HCT116 (cell line): Measurements from ENCODE around the gene SLFN14. TPM values are rescaled to one million over a fixed set of nuclear protein-coding genes. Genes with fewer than 3 reads are reported as not detected.

ENCODE experiments used
- ATAC-seq: fragments of 200-7000 bp; cut with Tn5 transposase; 2 replicates; pipeline ENCODE4 v1.9.1; 2020; ENCODE audit warnings: mild to moderate bottlenecking, moderate library complexity
- Bru-seq: library from RNA; stranded (reverse); fragments of 400-500 nt; gene quantifications from one replicate; lab custom pipeline; 2021; lab: Mats Ljungman, UMichigan
- BruChase-seq, 2 experiments: library from RNA; stranded (reverse); fragments of 400-500 nt; gene quantifications; one replicate each; lab custom pipeline; 2021; lab: Mats Ljungman, UMichigan
- BruUV-seq: library from RNA; stranded (reverse); fragments of 400-500 nt; replicated peaks from 2 replicates; lab custom pipeline; 2021; lab: Mats Ljungman, UMichigan
- CTCF ChIA-PET: fragments of 300-600 bp; sonication (Branson Sonifier 250); formaldehyde crosslinking; loops from one replicate; lab custom pipeline; 2021; ENCODE audit warnings: antibody characterized with exemption; lab: Charles Lee
- POLR2A ChIA-PET: fragments of 300-600, 350-600 bp; sonication (Branson Sonifier 250); formaldehyde crosslinking; loops from one replicate; lab custom pipeline; 2021; ENCODE audit warnings: antibody characterized with exemption; lab: Charles Lee
- RAD21 ChIA-PET, 2 experiments: fragments of 300-600 bp; sonication (Branson Sonifier 250); formaldehyde crosslinking; loops; one replicate each; lab custom pipeline; 2023; ENCODE audit warnings: low total read pairs in 2 of 2; ENCODE audit not compliant: uncharacterized antibody in 2 of 2, unreplicated experiment in 2 of 2, low non-redundant PET in 1 of 2; lab: Charles Lee
- DNase-seq: peaks from one replicate; pipeline ENCODE4 v3.0.0-alpha.2; 2010; ENCODE audit warnings: low read depth, low spot score
- H2AFZ ChIP-seq: fragments of 200-600 bp; shearing (Covaris generic), sonication (generic); 2 replicates; pipeline ENCODE4 v1.6.1; 2017; ENCODE audit warnings: low read depth, mixed run types, mixed read lengths, antibody characterized with exemption, low read length; ENCODE audit not compliant: poor library complexity, severe bottlenecking
- H3K27ac ChIP-seq: 2 replicates; pipeline ENCODE4 v1.5.1; 2012; ENCODE audit warnings: low read depth, low read length
- H3K27me3 ChIP-seq: fragments of 200-600 bp; sonication (generic); 2 replicates; pipeline ENCODE4 v1.6.1; 2016; ENCODE audit warnings: mixed run types, low read length, mixed read lengths; ENCODE audit not compliant: insufficient read depth
- H3K36me3 ChIP-seq, 2 experiments: fragments of 200-500 bp in 1 of 2; fragments of 200-600 bp in 1 of 2; sonication (Bioruptor generic) in 1 of 2; sonication (generic) in 1 of 2; 2 replicates each; pipeline versions ENCODE4 v1.5.1 to v1.6.1; 2014 to 2016; ENCODE audit warnings: low read length in 2 of 2, inconsistent platforms in 1 of 2, mixed read lengths in 1 of 2, mixed run types in 1 of 2; ENCODE audit not compliant: insufficient read depth in 2 of 2, control insufficient read depth in 1 of 2
- H3K4me1 ChIP-seq, 2 experiments: fragments of 200-600 bp in 1 of 2; sonication (generic) in 1 of 2; 2 replicates each; pipeline versions ENCODE4 v1.5.1 to v1.6.1; 2012 to 2017; ENCODE audit warnings: low read length in 2 of 2, inconsistent platforms in 1 of 2, mild to moderate bottlenecking in 1 of 2, mixed read lengths in 1 of 2, mixed run types in 1 of 2, moderate library complexity in 1 of 2; ENCODE audit not compliant: insufficient read depth in 2 of 2, control insufficient read depth in 1 of 2
- H3K4me2 ChIP-seq: fragments of 200-600 bp; sonication (generic); 2 replicates; pipeline ENCODE4 v1.6.1; 2017; ENCODE audit warnings: mixed run types, low read length, mixed read lengths
- H3K4me3 ChIP-seq, 2 experiments: fragments of 200-600 bp in 1 of 2; sonication (generic) in 1 of 2; replicated peaks in 1 of 2; 2 replicates each; pipeline ENCODE4 v1.5.1; 2011 to 2016; ENCODE audit warnings: low read length in 2 of 2, control low read depth in 1 of 2, low read depth in 1 of 2, mild to moderate bottlenecking in 1 of 2, mixed read lengths in 1 of 2, mixed run types in 1 of 2
- H3K79me2 ChIP-seq: fragments of 200-600 bp; sonication (generic); 2 replicates; pipeline ENCODE4 v1.6.1; 2017; ENCODE audit warnings: mild to moderate bottlenecking, mixed run types, low read length, moderate library complexity, mixed read lengths; ENCODE audit not compliant: insufficient read depth
- H3K9ac ChIP-seq: fragments of 200-600 bp; sonication (generic); 2 replicates; pipeline ENCODE4 v1.6.1; 2016; ENCODE audit warnings: low read length, mixed read lengths
- H3K9me2 ChIP-seq: fragments of 200-600 bp; sonication (generic), shearing (Covaris generic); 2 replicates; pipeline ENCODE4 v1.6.1; 2017; ENCODE audit warnings: mixed run types, mild to moderate bottlenecking, moderate library complexity; ENCODE audit not compliant: insufficient read depth
- H3K9me3 ChIP-seq, 2 experiments: fragments of 200-500 bp in 1 of 2; fragments of 200-600 bp in 1 of 2; sonication (Bioruptor generic) in 1 of 2; sonication (generic) in 1 of 2; 2 replicates each; pipeline ENCODE4 v1.6.1; 2014 to 2017; ENCODE audit warnings: low read length in 2 of 2, mixed read lengths in 2 of 2, inconsistent platforms in 1 of 2, low read depth in 1 of 2, mild to moderate bottlenecking in 1 of 2, mixed run types in 1 of 2, moderate library complexity in 1 of 2; ENCODE audit not compliant: control insufficient read depth in 1 of 2, insufficient read depth in 1 of 2
- H4K20me1 ChIP-seq: fragments of 200-600 bp; sonication (generic), shearing (Covaris generic); 2 replicates; pipeline ENCODE4 v1.6.1; 2017; ENCODE audit warnings: mixed run types, mild to moderate bottlenecking, moderate library complexity; ENCODE audit not compliant: insufficient read depth
- CEBPB ChIP-seq: IDR thresholded peaks from 2 replicates; pipeline ENCODE4 v1.6.1; 2012; ENCODE audit warnings: low read depth
- EGR1 ChIP-seq: IDR thresholded peaks from 2 replicates; pipeline ENCODE4 v1.6.1; 2012; ENCODE audit warnings: low read depth
- ELF1 ChIP-seq: IDR thresholded peaks from 2 replicates; pipeline ENCODE4 v1.6.1; 2012; ENCODE audit warnings: low read depth, borderline replicate concordance
- EZH2 ChIP-seq: fragments of 200-600 bp; sonication (generic); IDR thresholded peaks from 2 replicates; pipeline ENCODE4 v1.6.1; 2017; ENCODE audit warnings: antibody characterized with exemption, mixed run types
- EZH2phosphoT487 ChIP-seq: fragments of 200-600 bp; IDR thresholded peaks from 2 replicates; pipeline ENCODE4 v1.6.1; 2018; ENCODE audit warnings: antibody characterized with exemption, borderline replicate concordance
- FOSL1 ChIP-seq: IDR thresholded peaks from 2 replicates; pipeline ENCODE4 v1.6.1; 2012; ENCODE audit warnings: low read depth
- POLR2AphosphoS5 ChIP-seq: IDR thresholded peaks from 2 replicates; pipeline ENCODE4 v1.6.1; 2011; ENCODE audit warnings: mild to moderate bottlenecking, low read depth, low read length, moderate library complexity
- RAD21 ChIP-seq: IDR thresholded peaks from 2 replicates; pipeline ENCODE4 v1.6.1; 2012; ENCODE audit warnings: low read depth, mild to moderate bottlenecking
- SRF ChIP-seq: IDR thresholded peaks from 2 replicates; pipeline ENCODE4 v1.6.1; 2012; ENCODE audit warnings: low read depth
- TCF7L2 ChIP-seq: IDR thresholded peaks from 2 replicates; pipeline ENCODE4 v1.7.0; 2011; ENCODE audit warnings: borderline replicate concordance, inconsistent platforms; ENCODE audit not compliant: insufficient read depth, insufficient read length; ENCODE audit errors: extremely low read depth
- ZBTB33 ChIP-seq: IDR thresholded peaks from 2 replicates; pipeline ENCODE4 v1.6.1; 2011; ENCODE audit warnings: mild to moderate bottlenecking, low read length, moderate library complexity; ENCODE audit not compliant: insufficient replicate concordance; ENCODE audit errors: extremely low read depth
- intact Hi-C: fragments of 100-400 bp; cut with micrococcal nuclease; formaldehyde crosslinking; loops from 2 replicates; pipeline ENCODE4 v1.10.0; 2022
- long read RNA-seq: library from polyadenylated mRNA; unstranded; transcript quantifications from one replicate; pipeline ENCODE4 v2.0.0, GENCODE V29; 2021; ENCODE audit not compliant: unreplicated experiment
- polyA plus RNA-seq: library from polyadenylated mRNA; unstranded; fragments of >200 nt; gene quantifications from 2 replicates; pipeline ENCODE4 v1.2.1, GENCODE V29; 2012; ENCODE audit warnings: missing spikeins
- total RNA-seq: library from RNA; stranded (reverse); gene quantifications from one replicate; pipeline ENCODE4 v1.2.1, GENCODE V29; 2021; ENCODE audit not compliant: unreplicated experiment
- TF ChIP-seq, protein P1 (sequence below): IDR thresholded peaks from 2 replicates; pipeline ENCODE4 v1.6.1; 2012

Gene SLFN14
- not detected for total RNA-seq
- polyA plus RNA-seq = not detected in 2 replicates
- Bru-seq, nascent RNA = percentile 11 among the genes with signal in this experiment
- not detected for BruChase-seq, experiment 1, labeled RNA remaining after a 6-hour chase
- percentile 9 among the genes with signal in this experiment for BruChase-seq, experiment 2, labeled RNA remaining after a 2-hour chase
- long read RNA-seq = 0 reads

DNA sequence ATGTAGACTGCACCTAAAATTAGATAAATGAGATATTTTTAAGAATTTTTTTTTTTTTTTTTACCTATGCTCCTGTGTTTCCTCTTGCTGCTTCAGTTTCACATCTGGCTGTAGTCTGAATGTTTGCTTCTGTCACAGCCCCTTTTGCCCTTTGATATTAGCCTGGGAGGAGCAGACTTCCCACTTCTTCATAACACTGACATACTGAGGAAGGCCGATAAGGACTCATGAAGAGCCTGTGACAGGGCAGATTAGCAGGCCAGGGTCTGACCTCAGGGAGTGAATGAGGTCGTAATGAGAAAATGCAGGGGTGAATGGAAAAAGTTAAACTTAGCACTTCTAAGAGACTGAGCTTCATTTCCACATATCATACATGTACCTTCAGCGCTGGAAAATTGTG, at the start of gene SLFN14:
SLFN14 (minus strand) TSS at position 117 of the 400 bp plus-strand sequence. CDS start 2,757 bp downstream, outside the sequence.
- Histone ChIP-seq H2AFZ (no peak within 1 kb of the TSS), H4K20me1 (no peaks in the 10 kb centered on the region), H3K27ac (no peak within 1 kb of the TSS), H3K4me3 (no peak within 1 kb of the TSS), H3K9me3 (no peaks in the 10 kb centered on the region), H3K4me1 (no peaks in the 10 kb centered on the region), H3K9ac (no peak within 1 kb of the TSS), H3K4me2 (no peak within 1 kb of the TSS), H3K27me3 (peaks cover 17% of the 10 kb centered on the region), H3K36me3 (no peaks in the 10 kb centered on the region), H3K79me2 (no peaks in the 10 kb centered on the region), H3K9me2 (no peaks in the 10 kb centered on the region)
- ChIA-PET CTCF (no interaction called here), RAD21 (no interaction called here), POLR2A (no interaction called here)
- intact Hi-C loops = no loop called here
- DNase-seq (no peak), ATAC-seq (no peak)
- TF ChIP-seq EZH2 = no peak
- TF ChIP-seq POLR2AphosphoS5 = no peak
- no peak for TF ChIP-seq EGR1
- TF ChIP-seq ELF1 = no peak
- no peak for TF ChIP-seq EZH2phosphoT487
- no peak for TF ChIP-seq ZBTB33
- no peak for TF ChIP-seq CEBPB
- no peak for TF ChIP-seq TCF7L2
- TF ChIP-seq SRF = no peak
- TF ChIP-seq, protein P1, sequence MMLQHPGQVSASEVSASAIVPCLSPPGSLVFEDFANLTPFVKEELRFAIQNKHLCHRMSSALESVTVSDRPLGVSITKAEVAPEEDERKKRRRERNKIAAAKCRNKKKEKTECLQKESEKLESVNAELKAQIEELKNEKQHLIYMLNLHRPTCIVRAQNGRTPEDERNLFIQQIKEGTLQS = no peak
- no peak for TF ChIP-seq FOSL1
- no peak for TF ChIP-seq RAD21
- no TSS peak for BruUV-seq
